NB4 (cell line): ENCODE data around the gene ASIC2.

ENCODE experiments used
- DNase-seq: peaks from one replicate; pipeline ENCODE4 v3.0.0; 2010; ENCODE audit warnings: low read depth
- H3K4me3 ChIP-seq: one replicate; pipeline ENCODE4 v1.5.1; 2011; ENCODE audit warnings: mild to moderate bottlenecking, low read depth, low read length, moderate library complexity
- MYC ChIP-seq: IDR thresholded peaks from 2 replicates; pipeline ENCODE4 v1.6.1; 2011; ENCODE audit warnings: low read depth, low read length
- POLR2A ChIP-seq: IDR thresholded peaks from 2 replicates; pipeline ENCODE4 v1.6.1; 2011; ENCODE audit warnings: mild to moderate bottlenecking; ENCODE audit not compliant: insufficient read length; ENCODE audit errors: extremely low read depth
- TF ChIP-seq, protein P1 (sequence below): IDR thresholded peaks from one replicate; pipeline ENCODE4 v1.5.1; 2012; ENCODE audit warnings: low read depth, low read length
- TF ChIP-seq, protein P2 (sequence below): IDR thresholded peaks from 2 replicates; pipeline ENCODE4 v1.6.1; 2011; ENCODE audit warnings: low read depth, low read length

Gene ASIC2

DNA sequence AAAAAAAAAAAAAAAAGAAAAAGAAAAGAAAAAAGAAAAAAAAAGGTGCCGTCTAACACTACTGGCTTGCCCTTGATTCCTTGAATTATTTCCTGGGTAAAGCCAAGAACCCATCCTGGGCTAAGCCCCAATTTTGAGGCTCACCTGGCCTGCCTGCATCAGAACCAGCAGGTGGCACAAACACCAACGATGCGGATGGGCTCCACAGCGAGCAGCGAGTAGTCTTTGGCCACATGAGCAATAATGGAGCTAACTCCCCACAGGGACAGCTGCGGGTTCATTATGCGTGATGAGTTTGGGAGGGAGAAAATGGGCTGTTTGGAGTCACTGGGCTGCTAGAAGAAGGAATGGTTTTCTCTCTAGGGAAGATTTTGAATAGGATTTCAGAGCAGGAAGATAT lies 91.1 kb downstream of the ASIC2 start:
- no peak overlapping the region for H3K4me3 ChIP-seq
- TF ChIP-seq POLR2A: no peak
- no peak for TF ChIP-seq MYC
- TF ChIP-seq, protein P1, sequence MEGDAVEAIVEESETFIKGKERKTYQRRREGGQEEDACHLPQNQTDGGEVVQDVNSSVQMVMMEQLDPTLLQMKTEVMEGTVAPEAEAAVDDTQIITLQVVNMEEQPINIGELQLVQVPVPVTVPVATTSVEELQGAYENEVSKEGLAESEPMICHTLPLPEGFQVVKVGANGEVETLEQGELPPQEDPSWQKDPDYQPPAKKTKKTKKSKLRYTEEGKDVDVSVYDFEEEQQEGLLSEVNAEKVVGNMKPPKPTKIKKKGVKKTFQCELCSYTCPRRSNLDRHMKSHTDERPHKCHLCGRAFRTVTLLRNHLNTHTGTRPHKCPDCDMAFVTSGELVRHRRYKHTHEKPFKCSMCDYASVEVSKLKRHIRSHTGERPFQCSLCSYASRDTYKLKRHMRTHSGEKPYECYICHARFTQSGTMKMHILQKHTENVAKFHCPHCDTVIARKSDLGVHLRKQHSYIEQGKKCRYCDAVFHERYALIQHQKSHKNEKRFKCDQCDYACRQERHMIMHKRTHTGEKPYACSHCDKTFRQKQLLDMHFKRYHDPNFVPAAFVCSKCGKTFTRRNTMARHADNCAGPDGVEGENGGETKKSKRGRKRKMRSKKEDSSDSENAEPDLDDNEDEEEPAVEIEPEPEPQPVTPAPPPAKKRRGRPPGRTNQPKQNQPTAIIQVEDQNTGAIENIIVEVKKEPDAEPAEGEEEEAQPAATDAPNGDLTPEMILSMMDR: no peak
- TF ChIP-seq, protein P2, sequence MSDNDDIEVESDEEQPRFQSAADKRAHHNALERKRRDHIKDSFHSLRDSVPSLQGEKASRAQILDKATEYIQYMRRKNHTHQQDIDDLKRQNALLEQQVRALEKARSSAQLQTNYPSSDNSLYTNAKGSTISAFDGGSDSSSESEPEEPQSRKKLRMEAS: no peak
- no peak for DNase-seq

DNA sequence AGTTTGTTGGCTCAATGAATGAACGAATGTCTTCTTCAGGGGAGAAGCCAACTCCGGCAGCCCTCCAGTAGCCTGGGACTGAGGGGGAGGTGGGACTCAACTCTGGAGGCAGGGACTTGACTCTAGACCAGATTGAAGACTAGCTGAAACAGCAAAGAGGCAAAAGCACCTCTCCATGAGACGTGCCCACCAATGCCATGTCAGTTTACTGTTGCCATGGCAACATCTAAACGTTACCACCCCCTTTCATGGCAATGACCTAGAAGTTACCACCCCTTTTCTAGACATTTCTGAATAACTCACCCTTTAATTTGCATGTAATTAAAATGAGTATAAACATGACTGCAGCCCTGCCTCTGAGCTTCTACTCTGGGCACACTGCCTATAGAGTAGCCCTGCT lies 91.8 kb downstream of the ASIC2 start:
- TF ChIP-seq, protein P2: no peak
- no peak for TF ChIP-seq POLR2A
- TF ChIP-seq, protein P1: no peak
- no peak for TF ChIP-seq MYC
- H3K4me3 ChIP-seq: no peak overlapping the region
- DNase-seq: no peak

DNA sequence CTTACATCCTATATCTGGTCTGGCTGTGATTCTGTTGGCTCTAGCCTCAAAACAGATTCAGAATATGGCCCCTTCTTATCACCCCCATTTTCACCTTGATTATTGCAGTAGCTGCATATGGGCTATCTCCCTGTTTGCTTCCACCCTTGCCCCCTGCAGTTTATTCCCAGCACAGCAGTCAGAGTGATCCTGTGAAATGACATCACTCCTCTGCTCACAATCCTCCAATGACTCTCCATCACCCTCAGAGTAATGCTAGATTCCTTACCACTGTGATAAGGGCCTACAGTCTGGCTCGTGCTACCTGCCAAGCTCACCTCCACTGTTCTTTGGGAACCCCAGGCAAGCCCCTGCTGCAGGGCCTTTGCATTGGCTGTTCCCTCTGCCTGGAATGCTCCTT lies 92.5 kb downstream of the ASIC2 start:
- no peak overlapping the region for H3K4me3 ChIP-seq
- DNase-seq: peak; percentile 5
- TF ChIP-seq, protein P2: no peak
- TF ChIP-seq, protein P1: peak; percentile 2

DNA sequence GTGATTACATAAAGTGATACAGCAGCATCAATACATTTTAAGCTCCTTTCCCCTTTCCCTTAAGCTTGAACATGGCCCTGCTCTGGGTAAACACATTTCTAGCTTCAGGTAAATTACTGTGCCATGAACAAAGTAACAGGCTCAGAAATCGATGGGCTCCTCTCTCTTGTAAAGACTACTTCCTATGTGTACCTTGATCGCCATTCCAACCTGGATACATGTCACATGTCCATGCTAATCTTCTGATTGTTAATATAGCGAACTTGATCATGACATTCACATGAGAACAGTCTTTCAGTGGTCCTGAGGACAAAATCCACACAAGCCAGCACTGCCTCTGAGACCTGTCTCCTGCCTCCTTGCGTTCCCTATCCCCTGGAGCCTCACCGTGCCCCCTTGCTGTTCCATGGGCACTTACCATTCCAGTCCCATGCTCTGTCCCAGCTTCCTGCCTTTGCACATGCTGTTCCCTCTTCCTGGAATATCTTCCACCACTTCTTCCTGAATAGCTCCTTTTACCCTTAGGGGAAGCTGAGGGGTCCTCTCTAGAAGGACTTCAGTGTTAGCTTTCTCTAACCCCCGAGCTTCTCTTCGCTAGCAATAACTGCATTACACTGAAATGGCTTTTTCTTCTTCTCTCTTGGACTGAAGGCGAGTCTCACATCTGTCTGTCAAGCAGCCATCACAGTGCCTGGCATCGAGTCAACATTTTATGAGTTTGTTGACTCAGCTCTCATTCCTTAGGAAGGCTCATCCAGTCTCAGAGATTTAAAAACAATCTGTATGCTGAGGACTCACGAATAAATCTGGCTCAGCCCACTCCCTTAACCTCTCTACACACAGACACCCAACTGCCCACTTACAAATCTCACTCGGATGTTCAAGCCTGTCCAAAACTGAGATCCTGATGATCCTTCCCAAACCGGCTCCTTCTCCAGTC lies 93.3 kb downstream of the ASIC2 start:
- TF ChIP-seq POLR2A (no peak), MYC (no peak)
- TF ChIP-seq, protein P1: no peak
- TF ChIP-seq, protein P2: no peak
- H3K4me3 ChIP-seq: no peak overlapping the region
- no peak for DNase-seq

DNA sequence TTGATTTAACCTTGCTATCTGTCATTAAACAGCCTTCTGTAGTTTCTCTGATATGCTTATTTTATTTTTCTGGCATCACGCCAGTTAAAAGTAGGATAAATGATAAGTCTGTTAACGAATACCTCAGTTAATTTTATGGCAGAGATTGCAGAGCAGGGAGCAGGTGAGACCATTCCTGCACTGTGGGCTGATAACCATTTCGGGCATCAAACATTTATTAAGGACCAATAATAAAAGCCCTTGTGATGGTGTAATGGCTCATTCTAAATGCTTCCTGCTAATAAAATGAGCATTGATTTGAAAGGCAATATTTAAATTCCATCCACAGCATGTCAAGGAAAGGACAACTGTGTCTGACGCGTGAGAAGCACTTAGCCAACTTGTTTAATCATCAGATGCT lies 94.1 kb downstream of the ASIC2 start:
- TF ChIP-seq POLR2A: no peak
- TF ChIP-seq, protein P2: no peak
- TF ChIP-seq MYC: no peak
- TF ChIP-seq, protein P1: no peak
- no peak for DNase-seq
- H3K4me3 ChIP-seq: no peak overlapping the region
